ENCODE results near the gene STEAP3.

DNA sequence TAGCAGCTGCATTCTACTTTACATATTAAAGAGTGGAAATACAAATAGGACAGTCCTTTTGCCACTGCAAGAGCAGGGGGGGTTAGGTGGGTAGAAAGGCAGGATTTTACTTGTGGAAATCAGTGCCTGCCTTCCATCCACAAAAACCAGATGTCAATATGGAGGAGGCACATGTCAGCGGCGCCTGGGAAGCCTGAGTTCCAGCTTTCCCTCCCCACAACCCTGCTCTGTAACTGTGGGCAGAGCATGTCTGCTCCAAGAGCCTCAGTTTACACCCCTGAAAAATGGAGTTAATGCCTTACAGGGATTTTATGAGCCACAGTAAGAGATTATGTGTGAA lies 32.9 kb downstream of the STEAP3 start:
- no peak for TF ChIP-seq EZH2 (IDR thresholded peaks at IDR 0.05; ENCODE audit: insufficient read depth, low read length)
- TF ChIP-seq, protein P1, sequence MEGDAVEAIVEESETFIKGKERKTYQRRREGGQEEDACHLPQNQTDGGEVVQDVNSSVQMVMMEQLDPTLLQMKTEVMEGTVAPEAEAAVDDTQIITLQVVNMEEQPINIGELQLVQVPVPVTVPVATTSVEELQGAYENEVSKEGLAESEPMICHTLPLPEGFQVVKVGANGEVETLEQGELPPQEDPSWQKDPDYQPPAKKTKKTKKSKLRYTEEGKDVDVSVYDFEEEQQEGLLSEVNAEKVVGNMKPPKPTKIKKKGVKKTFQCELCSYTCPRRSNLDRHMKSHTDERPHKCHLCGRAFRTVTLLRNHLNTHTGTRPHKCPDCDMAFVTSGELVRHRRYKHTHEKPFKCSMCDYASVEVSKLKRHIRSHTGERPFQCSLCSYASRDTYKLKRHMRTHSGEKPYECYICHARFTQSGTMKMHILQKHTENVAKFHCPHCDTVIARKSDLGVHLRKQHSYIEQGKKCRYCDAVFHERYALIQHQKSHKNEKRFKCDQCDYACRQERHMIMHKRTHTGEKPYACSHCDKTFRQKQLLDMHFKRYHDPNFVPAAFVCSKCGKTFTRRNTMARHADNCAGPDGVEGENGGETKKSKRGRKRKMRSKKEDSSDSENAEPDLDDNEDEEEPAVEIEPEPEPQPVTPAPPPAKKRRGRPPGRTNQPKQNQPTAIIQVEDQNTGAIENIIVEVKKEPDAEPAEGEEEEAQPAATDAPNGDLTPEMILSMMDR (IDR thresholded peaks at IDR 0.05; ENCODE audit: insufficient read depth, low read depth, low read length): no peak

Measured in astrocyte (in vitro differentiated cells and primary cell).